HG03060 (cell line): ENCODE results near the gene BPI.
"Not testable (repeated sequence)": the region's sequence is repeated elsewhere in the genome, so short reads cannot be mapped to it uniquely, and the experiment has no call there.

ENCODE experiments used
- ATAC-seq: cut with Tn5 transposase; IDR thresholded peaks from one replicate; pipeline ENCODE4 v1.9.1; 2021; ENCODE audit warnings: low read depth, moderate number of reproducible peaks; ENCODE audit not compliant: unreplicated experiment

The BPI gene

DNA sequence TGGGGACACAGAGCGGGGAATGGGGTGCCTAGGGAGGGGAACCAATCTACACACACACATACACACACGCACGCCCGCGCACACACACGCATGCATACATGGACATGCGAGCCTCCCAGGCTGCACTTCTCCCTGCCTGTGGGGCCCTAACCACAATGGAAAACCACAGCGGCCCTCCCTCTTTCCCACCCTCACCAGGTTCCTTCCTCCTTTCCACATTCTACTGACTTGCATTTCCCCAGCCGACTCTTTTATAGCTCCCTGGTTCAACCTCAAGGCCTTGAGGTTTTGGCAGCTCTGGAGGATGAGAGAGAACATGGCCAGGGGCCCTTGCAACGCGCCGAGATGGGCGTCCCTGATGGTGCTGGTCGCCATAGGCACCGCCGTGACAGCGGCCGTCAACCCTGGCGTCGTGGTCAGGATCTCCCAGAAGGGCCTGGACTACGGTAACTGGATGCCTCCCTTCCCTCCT lies at the start of gene BPI:
Gene BPI (plus strand): TSS at position 249 of the 472 bp plus-strand sequence. CDS start 68 bp downstream, at position 317.
- ATAC-seq = no peak

DNA sequence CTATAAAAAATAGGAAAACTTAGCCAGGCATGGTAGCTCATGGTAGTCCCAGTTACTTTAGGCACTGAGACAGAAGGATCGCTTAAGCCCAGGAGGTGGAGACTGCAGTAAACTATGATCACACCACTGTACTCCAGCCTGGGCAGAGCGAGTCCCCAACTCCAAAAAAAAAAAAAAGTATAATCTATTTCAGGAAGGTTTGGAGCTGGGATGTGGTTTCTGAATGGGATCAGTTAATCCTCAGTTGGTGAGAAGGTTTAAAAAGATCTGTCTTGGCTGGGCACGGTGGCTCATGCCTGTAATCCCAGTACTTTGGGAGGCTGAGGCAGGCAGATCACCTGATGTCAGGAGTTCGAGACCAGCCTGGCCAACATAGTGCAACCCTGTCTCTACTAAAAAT lies 49.3 kb upstream of the BPI start:
- ATAC-seq = not testable (repeated sequence)

DNA sequence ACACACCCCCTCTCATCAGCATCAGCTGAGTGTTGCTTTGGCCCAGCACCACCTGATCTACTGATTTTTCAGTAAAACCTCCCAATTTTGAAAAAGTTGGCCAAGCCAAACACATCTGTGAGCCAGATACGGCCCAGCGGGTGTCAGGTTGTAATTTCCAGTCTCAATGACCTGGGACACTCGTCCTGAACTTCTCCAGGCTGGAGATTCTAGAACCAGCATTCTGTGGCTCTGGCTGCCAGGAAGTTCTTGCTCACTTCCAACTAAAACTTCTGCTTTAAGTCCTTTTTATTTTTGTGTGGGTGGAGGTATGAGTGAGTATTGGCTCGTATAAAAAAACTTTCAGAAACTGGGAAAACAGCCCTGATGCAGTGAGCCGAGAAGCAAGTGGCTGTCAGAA lies 48.6 kb upstream of the BPI start:
- no peak for ATAC-seq

DNA sequence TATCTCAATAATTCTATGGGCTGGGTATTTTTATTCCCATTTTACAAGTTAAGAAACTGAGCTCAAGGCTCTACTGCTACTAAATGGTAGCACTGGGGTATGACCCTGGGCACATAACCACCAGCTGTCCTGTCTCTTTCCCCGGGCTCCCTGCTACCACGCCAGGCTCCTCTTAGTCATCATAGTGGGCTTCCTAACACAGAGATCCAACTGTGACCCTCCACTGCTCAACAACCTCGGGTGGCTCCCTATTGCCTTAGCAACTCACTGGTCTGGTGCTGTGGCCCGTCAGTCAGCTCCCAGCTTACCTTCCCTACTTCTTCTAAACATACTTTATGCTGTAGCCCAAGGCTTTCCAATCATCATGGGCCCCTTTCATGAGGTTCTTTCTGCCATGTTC lies 47.9 kb upstream of the BPI start:
- ATAC-seq = no peak

DNA sequence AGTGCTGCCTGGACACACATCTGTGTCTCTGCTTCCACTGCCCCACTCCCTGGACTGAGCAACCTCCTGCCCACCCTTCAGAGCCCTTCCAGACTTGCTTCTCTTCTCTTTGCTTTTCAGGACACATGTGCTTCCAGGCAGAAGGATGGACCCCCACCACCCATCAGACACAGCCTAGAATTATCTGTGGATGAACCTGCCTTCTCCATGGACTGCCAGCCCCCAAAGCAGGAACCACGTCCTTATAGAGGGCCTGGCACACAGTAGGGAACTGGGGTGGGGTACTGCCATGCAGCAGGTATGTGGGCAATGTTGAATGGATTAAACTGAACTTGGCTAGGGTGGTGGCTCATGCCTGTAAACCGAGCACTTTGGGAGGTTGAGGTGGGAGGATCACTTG lies 47.0 kb upstream of the BPI start:
- ATAC-seq = no peak

DNA sequence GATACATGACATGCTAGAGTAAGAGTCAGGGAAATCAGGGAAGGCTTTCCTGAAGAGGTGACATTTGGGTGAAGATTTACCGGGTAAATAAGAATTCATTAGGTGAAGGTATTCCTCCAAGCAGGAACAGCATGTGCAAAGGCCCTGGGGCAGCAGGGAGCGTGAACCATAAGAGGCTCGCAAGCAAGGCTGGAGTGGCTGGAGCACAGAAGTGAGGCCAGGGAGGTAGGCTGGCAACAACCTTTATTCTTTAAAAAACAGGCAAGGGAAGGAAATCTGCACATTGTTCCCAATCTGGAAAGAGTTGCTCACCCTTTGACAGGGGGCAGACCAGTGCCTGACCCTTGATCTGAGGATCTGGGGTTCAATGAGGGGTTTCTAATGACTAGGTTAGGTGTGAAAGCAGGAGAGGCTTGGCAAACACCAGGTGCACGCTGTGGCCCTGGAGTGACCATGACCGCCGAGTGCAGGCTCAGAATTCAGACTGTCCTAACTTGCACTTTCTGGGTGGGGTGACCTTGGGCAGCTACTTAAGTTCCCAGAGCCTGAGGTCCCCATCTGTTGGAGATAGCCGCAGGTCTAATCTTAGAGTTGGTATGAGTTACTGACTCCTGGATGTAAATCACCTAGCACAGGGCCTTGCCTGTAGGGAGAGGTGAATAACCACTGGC lies 45.3 kb upstream of the BPI start:
- ATAC-seq = no peak

DNA sequence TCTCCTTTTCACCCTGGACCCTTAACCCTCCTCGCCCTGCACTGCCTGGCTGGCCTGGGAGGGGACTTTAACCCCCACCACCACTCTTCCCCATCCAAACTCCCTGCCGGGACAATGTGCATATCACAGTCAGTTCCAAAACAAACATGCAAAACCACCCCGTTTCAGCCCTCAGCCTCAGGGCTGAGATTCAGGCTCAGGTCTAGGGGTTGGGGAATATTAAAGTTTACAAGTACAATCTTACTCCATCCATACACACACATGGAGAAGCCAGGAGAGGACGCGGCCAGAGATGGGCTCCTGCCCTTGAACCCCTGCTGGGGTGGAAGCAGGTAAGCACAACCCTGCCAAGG lies 44.0 kb upstream of the BPI start:
- no peak for ATAC-seq

DNA sequence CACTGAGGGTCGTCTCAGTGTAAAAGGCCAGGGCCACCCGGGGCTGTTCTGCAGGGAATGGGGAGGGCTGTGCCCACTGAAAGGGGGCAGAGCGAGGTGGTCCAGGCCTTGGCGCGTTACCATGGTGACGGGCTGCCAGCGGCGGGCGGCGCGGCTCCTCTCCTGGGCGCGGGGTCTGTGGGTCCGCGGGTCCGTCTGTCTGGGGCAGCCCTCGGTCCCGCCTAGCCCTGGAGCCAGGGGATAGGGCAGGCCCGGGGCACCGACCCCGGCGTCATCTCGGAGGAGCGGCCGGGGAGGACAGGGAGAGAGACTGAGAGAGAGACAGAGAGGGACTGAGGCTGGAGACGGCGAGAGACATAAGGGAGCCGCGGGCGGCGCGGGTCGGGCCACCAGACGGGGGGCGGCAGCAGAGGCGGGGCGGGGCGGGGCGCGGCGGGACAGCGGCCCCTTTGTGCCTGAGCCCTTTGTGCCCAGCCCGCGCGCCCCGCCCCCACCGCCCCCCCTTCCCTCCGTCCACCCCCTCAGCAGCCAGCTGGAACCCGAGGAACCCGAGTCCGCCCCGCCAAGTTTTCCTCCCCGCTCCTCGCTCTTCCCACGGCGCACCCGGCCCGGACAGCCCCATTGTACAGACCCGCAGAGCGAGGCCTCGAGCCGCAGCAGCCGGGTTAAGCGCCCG lies 43.4 kb upstream of the BPI start, which contains the start of gene KIAA1755:
Gene KIAA1755 (minus strand): TSS at position 358 of the 676 bp plus-strand sequence. CDS start 235 bp downstream, at position 123.
- no peak for ATAC-seq

DNA sequence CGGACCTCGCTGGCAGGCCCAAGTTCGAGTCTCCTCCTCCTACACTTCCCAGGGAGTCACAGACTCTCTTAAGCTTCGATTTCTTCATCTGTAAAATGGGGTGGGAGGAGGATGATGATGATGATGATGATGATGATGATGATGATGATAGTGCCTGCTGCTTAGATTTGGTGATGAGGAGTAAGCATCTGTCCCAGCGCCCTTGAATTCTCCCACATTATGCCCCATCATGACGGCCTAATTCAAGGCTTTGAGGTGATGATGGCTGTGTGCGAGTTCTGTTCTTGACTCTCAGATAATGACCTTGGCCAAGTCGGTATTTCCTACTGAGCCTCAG lies 42.9 kb upstream of the BPI start:
- no peak for ATAC-seq

DNA sequence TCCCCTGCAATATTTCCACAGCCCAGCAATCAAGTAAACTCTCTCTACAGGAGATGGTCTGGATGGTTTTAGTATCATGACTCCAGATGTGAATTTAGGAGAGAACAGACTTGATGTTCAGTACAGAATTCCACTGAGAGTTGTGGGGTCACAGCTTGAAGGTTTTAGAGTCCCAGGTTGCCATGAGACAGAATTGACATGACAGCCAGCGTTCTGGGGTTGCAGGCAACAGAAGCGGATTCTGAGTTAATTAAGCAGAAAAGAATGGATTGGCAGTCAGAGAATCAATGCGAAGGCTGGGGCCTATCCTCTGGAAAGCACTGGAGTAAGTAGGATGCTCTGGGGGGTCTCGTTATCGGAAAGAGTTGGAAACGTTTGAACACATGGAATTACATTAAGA lies 41.0 kb upstream of the BPI start:
- no peak for ATAC-seq

DNA sequence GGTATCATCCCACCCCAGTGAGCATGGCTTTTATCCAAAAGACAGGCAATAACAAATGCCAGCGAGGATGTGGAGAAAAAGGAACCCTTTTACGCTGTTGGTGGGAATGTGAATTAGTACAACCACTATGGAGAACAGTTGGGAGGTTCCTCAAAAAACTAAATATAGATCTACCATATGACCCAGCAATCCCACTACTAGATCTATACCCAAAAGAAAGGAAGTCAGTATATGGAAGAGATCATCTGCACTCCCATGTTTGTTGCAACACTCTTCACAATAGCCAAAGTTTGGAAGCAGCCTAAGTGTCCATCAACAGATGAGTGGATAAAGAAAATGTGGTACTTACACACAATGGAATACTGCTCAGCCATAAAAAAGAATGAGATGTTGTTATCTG lies 37.5 kb upstream of the BPI start:
- no peak for ATAC-seq

DNA sequence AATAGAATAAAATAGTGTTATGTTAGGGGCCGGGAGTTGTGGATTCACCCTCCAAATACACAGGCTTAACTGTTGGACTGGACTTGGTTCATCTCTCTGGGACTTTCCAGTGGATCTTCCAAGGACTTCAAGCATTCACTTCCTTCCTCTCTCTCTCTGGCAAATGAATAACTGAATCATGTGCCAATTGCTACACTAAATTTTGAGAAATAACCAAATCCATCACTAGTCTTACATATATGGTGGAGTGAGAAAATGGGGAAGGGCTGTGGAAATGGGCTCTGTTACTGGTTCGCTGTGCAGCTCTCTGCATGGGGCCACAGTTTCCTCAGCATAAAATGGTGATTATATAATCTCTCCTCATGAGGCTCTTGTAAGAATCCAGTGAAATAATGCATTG lies 36.7 kb upstream of the BPI start:
- no peak for ATAC-seq

DNA sequence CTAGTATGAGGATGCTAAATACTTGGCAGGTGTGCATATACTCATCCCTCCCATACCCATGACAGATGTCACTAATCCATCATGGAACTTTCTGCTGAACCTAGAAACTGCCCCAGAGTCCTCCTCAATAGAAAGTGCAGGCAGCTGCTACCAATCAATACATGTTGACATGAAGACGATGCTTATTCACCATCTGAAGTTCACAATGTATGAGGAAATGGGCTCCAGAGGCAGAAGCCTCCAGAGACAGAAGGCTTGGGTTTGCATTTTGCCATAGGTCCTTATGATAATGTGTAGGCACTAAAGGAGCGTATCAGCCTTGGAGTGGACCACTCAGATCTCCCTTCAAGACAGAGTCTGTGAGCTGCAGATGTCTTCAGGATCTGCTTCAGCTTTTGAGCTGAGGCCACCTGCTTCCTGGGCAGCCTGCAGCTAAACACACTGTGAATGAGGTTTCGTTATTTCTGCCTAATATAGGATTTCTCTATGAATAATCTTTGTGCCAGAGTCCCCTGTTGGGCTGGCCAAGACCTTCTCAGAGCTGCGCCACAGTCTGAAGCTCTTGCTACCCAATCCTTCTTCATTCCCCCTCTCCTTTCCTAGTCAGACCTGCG lies 35.9 kb upstream of the BPI start:
- no peak for ATAC-seq

DNA sequence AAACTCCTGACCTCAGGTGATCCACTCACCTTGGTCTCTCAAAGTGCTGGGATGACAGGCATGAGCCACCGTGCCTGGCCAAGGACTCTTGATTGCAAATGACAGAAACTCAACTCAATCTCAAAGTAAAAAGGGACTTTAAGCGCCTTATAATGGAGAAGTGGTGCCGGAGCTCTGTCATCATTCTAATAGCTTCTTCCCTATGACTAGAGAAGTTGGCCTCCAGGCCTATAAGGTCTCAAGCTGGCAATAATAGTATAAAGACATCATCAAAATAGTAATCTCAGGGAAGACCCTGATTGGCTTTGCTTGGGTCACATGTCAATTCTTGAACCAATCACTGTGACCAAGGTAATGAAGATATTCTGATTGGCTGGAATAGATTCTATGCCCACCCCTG lies 34.9 kb upstream of the BPI start:
- ATAC-seq = no peak

DNA sequence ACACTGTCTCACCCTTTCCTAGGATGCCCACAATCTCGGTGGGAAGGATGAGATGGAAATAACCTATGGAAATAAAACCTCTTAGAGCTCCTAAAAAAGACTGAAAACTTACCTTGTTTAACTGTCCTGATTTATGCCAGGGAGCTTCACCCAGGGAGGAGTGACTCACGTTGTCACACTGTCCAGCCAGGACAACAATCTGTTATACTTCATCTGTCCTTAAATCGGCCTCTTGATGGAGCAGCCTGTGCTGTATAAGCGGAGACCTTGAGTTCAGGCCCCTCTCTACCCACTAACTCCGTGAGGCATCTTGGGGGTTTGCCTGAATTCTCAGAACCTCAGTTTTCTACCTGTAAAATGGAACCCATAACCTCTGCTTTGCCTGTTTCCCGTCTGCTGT lies 34.2 kb upstream of the BPI start:
- no peak for ATAC-seq

DNA sequence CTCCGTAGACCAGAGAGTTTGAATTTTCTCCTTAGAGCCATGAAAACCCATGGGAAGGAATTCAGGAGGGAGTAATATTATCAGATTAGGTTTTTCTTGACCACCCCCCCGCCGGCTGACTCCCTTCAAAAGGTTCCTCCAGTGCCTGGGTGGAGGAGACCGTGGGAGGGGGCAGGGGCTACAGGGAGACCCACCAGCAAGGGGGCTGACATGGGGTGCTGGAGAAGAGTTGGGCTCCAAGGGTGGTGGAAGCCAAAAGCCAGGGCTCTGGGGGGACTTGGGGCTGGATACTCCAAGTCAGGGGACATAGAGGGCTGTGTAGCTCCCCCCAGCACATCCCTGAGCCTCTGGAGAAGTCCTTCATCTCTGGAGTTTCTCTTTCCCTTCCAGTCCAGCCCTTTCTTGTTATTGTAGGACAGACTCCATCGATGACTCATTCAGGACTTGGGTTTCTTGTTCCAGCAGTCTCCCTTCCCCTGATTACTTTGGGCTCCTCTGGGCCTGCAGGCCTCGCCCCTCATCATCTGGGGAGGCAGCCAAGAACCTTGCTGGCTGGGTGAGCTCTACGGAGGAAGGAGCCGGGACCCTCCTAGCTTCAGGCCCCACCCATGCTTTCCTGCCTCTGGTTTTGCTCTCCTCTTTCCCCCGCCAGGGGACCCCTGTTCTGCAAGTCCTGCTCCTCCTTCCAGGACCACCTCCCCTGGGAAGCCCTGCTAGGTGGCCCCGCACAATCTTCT lies 32.9 kb upstream of the BPI start:
- ATAC-seq = no peak

DNA sequence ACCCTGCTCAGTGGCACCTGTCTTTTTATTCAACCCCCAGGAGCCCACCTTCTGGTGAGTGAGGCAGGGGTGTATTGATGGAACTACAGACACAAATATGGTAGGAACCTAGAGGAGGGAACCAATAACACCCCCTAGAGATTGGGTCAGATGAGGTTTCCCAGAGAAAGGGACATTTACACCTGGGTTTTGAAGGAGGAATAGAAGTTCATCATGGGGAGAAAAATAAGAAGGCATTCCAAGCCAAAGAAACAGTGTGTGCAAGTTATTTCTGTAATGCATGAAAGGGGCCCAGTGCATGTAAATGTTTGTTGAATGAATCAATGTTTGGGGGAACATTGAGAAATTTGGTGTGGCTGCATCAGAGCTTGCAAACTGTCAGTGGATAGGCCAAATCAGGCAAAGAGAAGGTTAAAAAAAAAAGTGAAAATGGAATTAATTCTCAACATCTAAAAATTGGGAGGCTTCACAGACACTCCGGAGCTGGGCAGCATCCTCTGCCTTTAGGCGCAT lies 32.3 kb upstream of the BPI start:
- ATAC-seq = no peak

DNA sequence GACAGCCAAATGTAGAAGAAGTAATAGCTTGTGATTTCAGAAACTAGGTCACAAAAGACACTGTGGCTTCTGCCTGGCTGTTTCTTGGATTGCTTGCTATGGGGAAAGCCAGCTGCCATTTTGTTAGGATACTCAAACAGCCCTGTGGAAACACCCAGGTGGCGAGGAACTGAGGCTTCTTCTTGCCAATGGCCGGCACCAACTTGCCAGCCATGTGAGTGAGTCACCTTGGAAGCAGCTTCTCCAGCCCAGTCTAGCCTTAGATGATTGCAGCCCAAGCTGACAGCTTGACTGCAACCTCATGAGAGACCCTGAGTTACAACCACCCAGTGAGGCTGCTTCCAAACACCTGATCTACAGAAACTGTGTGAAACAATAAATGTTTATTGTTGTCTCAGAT lies 31.6 kb upstream of the BPI start:
- no peak for ATAC-seq

DNA sequence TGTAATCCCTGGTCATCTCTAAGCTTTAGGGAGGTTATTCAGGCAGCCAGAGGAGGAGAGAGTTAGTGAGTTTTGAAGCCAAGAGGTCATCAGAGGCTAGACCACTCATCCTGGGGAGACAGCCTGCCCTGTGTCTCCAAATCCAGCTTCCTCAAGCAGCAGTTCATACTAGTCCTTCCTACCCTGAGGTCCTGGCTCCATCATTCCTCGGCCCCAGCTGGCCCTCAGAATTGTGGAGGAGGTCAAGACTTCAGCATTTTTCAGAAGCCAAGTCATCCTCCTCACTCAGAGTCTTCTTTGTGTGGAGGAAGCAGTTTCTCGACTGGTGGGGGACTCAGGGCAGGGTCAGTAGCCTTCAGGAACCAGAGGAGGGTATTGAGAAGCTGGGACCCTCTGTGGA lies 31.0 kb upstream of the BPI start:
- no peak for ATAC-seq

DNA sequence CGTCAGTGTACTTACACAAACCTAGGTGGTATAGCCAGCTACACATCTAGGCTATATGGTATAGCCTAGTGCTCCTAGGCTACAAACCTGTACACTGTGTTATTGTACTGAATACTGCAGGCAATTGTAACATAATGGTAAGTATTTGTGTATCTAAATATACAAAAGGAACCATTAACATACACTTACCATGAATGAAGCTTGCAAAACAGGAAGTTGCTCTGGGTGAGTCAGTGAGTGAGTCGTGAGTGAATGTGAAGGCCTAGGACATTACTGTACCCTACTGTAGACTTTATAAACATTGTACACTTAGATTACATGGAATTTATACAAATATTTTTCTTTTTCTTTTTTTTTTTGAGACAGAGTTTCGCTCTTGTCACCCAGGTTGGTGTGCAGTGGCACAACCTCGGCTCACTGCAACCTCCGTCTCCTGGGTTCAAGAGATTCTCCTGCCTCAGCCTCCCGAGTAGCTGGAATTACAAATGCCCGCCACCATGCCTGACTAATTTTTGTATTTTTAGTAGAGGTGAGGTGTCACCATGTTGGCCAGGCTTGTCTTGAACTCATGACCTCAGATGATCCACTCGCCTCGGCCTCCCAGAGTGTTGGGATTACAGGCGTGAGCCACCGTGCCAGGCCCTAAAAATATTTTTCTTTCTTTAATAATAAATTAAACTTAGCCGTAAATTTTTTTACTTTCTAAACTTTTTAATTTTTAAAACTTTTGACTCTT lies 28.0 kb upstream of the BPI start:
- ATAC-seq = no peak
